Thymus (tissue), 11 donors: Measurements from ENCODE around the gene SSPN. TPM values are rescaled to one million over a fixed set of nuclear protein-coding genes. Genes with fewer than 3 reads are reported as not detected.

Experiments used
- DNase-seq, 9 donors: peaks; one replicate each; pipeline ENCODE4 v3.0.0-alpha.2; 2013; ENCODE audit warnings: low spot score in 9 of 9, low read depth in 6 of 9, missing footprints in 1 of 9
- H3K27ac ChIP-seq, 2 donors: one replicate each; pipeline ENCODE4 v1.5.1; 2013; ENCODE audit warnings: control low read depth in 1 of 2, low read depth in 1 of 2, low read length in 1 of 2, mild to moderate bottlenecking in 1 of 2, moderate library complexity in 1 of 2
- H3K27me3 ChIP-seq, 2 donors: one replicate each; pipeline ENCODE4 v1.5.1; 2013; ENCODE audit warnings: low read length in 1 of 2; ENCODE audit not compliant: control insufficient read depth in 2 of 2, insufficient read depth in 1 of 2
- H3K36me3 ChIP-seq, 2 donors: one replicate each; pipeline ENCODE4 v1.5.1; 2013; ENCODE audit warnings: low read length in 1 of 2, mild to moderate bottlenecking in 1 of 2, moderate library complexity in 1 of 2; ENCODE audit not compliant: control insufficient read depth in 2 of 2, insufficient read depth in 2 of 2
- H3K4me1 ChIP-seq, 2 donors: one replicate each; pipeline ENCODE4 v1.5.1; 2013; ENCODE audit warnings: low read length in 2 of 2; ENCODE audit not compliant: control insufficient read depth in 2 of 2, insufficient read depth in 2 of 2
- H3K4me3 ChIP-seq, 2 donors: one replicate each; pipeline ENCODE4 v1.5.1; 2013; ENCODE audit warnings: low read length in 2 of 2, control low read depth in 1 of 2, mild to moderate bottlenecking in 1 of 2
- H3K9me3 ChIP-seq, 2 donors: one replicate each; pipeline ENCODE4 v1.5.1; 2013; ENCODE audit warnings: low read length in 1 of 2, mild to moderate bottlenecking in 1 of 2; ENCODE audit not compliant: control insufficient read depth in 2 of 2, insufficient read depth in 1 of 2
- WGBS: extraction: QIAGEN DNeasy Blood & Tissue Kit; methylation state at CpG from one replicate; pipeline ENCODE4 v1.1.7; 2013; 5-methylcytosine and 5-hydroxymethylcytosine counted together
- polyA plus RNA-seq: library from polyadenylated mRNA; stranded (reverse); fragments of 200-250 nt; gene quantifications from one replicate; pipeline ENCODE4 v1.2.3, GENCODE V29; 2013
- total RNA-seq: library from RNA; stranded (reverse); fragments of 120-200 nt; gene quantifications from one replicate; pipeline ENCODE4 v1.2.4, GENCODE V29; 2013
- donor health status: healthy.

SSPN gene
- total and polyA plus RNA-seq, 2 donors, result 4.0 to 6.0 TPM

GRCh38 chr12:26242683-26243082 is 47.3 kb downstream of the SSPN start:
- Histone ChIP-seq H3K4me3 (no peak overlapping the region), H3K9me3 (no peaks in the 10 kb centered on the region), H3K36me3 (no peaks in the 10 kb centered on the region), H3K27me3 (no peaks in the 10 kb centered on the region), H3K27ac (no peak overlapping the region), H3K4me1 (no peaks in the 10 kb centered on the region)
- no peak for DNase-seq

- Histone ChIP-seq H3K36me3 (no peaks in the 10 kb centered on the region), H3K4me1 (no peaks in the 10 kb centered on the region), H3K27ac (no peak overlapping the region), H3K4me3 (no peak overlapping the region), H3K9me3 (no peaks in the 10 kb centered on the region), H3K27me3 (no peaks in the 10 kb centered on the region)
- DNase-seq, result no peak
- WGBS, result 97% methylated on average over 9 of the region's 9 CpGs
These were observed 49.1 kb downstream of the SSPN start for GRCh38 chr12:26244503-26244902.

- no peaks in the 10 kb centered on the region for H3K4me1 ChIP-seq
- H3K27me3 ChIP-seq, result no peaks in the 10 kb centered on the region
- WGBS, result 77% methylated on average over 6 of the region's 6 CpGs
- no peak for DNase-seq
- no peaks in the 10 kb centered on the region for H3K9me3 ChIP-seq
- H3K36me3 ChIP-seq, result no peaks in the 10 kb centered on the region
- H3K27ac ChIP-seq, result no peak overlapping the region
- H3K4me3 ChIP-seq, result no peak overlapping the region
These were observed 50.0 kb downstream of the SSPN start for GRCh38 chr12:26245175-26245942.

DNA sequence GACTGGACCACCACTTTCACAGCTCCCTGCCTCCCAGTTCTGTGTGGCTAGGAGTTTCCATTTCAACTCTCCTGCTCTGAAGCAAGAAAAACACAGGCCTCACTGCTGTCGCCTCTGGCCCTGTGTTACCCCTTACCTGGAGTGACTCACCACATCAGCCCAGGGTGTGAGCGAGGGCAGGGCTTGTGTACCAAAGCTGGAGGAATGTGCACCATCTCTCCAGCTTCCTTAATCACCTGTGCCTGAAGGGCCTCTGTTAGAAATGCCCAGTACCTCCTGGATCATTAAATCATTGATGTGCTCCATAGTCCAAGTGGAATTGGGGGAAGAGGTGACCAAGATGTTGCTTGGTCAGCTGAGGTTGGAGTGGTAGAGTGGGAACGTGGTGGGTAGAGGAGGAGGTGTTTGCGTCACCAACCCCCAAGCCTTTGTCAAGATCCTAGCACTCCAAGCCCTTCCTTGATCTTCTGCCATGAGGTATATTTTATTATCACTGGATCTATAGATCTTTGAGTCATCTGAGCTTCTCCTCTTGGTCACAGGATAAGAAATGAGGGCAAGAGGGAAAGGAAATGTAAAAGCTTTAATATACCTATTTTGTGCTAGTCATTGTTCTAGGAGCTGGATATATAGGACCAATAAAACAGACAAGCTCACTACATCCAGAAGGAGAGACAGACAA is 51.3 kb downstream of the SSPN start:
- Histone ChIP-seq H3K9me3 (no peaks in the 10 kb centered on the region), H3K36me3 (no peaks in the 10 kb centered on the region), H3K4me1 (no peaks in the 10 kb centered on the region), H3K27ac (no peak overlapping the region), H3K4me3 (no peak overlapping the region), H3K27me3 (no peaks in the 10 kb centered on the region)
- no peak for DNase-seq
- WGBS, result 97% methylated on average over 4 of the region's 4 CpGs

DNA sequence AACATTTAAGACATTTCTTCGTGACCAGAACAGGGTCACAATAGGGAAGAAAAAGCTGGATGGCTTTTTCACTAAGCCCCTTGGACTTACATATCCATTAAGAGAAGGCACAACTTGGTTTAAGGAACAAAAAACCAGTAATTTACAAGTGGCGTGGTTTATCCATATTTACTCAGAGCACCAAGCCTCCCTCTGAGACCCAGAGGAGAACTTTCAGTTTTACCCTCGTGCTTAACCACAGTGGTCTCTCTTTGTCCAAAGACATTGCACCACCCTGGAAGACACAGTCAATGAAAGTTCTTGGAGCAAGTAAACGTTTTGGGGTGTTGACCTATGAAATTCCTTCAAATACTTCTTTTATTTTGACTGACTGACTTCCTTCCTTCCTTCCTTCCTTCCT is 52.5 kb downstream of the SSPN start:
- Histone ChIP-seq H3K4me1 (no peaks in the 10 kb centered on the region), H3K27me3 (no peaks in the 10 kb centered on the region), H3K4me3 (no peak overlapping the region), H3K27ac (no peak overlapping the region), H3K36me3 (no peaks in the 10 kb centered on the region), H3K9me3 (no peaks in the 10 kb centered on the region)
- no peak for DNase-seq
- 58% methylated on average over 4 of the region's 4 CpGs for WGBS

- H3K4me1 ChIP-seq, result no peaks in the 10 kb centered on the region
These were observed 55.4 kb downstream of the SSPN start for GRCh38 chr12:26250801-26251200.

GRCh38 chr12:26251600-26251999 is 56.2 kb downstream of the SSPN start:
- H3K9me3 ChIP-seq, result peaks cover 0 to 12% of the 10 kb centered on the region in 2 donors
- H3K27me3 ChIP-seq, result no peaks in the 10 kb centered on the region
- H3K4me3 ChIP-seq, result no peak overlapping the region
- H3K36me3 ChIP-seq, result no peaks in the 10 kb centered on the region
- WGBS, result 92% methylated on average over 6 of the region's 6 CpGs
- H3K27ac ChIP-seq, result no peak overlapping the region
- no peaks in the 10 kb centered on the region for H3K4me1 ChIP-seq
- no peak for DNase-seq

More at GRCh38 chr12:26250801-26251200, 55.4 kb downstream of the SSPN start:
- H3K4me3 ChIP-seq, result no peak overlapping the region
- WGBS, result 94% methylated on average over 3 of the region's 3 CpGs
- no peaks in the 10 kb centered on the region for H3K27me3 ChIP-seq
- no peak for DNase-seq
- peaks cover 0 to 4% of the 10 kb centered on the region in 2 donors for H3K9me3 ChIP-seq
- no peak overlapping the region for H3K27ac ChIP-seq
- no peaks in the 10 kb centered on the region for H3K36me3 ChIP-seq

DNA sequence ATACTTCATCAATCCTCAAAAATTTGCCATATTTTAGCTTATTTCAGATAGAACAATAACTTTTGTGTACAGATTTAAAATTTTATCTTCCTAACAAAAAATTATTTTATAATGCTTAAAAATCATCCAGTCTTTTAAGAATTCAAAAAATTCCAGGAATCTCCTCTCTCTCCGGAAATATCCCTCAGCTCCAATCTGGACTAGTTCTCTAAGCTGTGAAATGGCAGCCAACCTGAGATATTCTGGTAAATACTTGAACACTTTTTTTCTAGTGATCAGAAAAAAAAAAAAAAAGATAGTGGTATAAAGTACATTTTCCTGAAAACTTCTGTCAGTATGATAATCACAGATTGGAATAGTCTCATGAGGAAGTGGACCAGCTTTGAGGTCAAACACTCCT is 57.6 kb downstream of the SSPN start:
- Histone ChIP-seq H3K27me3 (no peaks in the 10 kb centered on the region), H3K36me3 (no peaks in the 10 kb centered on the region), H3K27ac (no peak overlapping the region), H3K9me3 (peaks cover 0 to 14% of the 10 kb centered on the region in 2 donors), H3K4me1 (no peaks in the 10 kb centered on the region), H3K4me3 (no peak overlapping the region)
- no peak for DNase-seq
- WGBS, result 96% methylated on average over 1 of the region's 1 CpG

DNA sequence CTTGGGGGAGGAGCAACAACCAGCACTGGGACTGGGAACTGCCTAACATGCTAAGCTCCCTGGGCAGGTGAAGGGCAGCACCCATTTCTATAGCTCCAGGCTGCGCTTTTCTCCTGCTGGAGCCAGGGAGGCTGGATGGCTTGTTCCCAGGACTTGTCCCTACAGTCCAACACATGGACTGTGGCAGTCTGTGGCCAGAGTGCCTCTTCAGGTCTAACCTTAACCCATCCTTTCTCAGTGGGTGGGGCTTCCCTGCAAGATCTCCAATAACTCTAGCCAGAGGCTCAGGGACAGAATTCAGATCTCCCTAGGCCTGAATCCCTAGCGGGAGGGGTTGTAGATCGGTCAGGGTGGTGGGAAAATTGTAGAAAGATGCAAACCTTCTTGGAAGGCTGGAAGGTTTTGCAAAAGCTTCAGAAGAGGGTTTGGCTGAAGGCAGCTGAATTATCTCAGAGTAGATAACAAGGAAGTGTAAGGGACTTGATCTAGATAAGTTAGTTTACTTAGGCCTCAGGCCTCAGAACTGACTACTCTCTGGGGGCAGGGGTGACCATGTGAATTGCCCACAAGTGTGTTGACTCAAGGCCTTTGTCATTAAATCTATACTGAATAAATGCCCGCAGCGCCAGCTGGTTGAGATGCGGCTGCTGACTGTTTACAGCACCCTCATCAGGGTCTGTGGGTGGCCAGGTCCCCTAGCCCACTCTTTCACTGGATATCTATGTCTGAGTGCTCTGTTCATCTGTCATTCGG is 60.7 kb downstream of the SSPN start:
- 83% methylated on average over 7 of the region's 7 CpGs for WGBS
- no peaks in the 10 kb centered on the region for H3K4me1 ChIP-seq
- peaks cover 0 to 14% of the 10 kb centered on the region in 2 donors for H3K9me3 ChIP-seq
- DNase-seq, result no peak
- H3K36me3 ChIP-seq, result no peaks in the 10 kb centered on the region
- H3K4me3 ChIP-seq, result no peak overlapping the region
- no peak overlapping the region for H3K27ac ChIP-seq
- no peaks in the 10 kb centered on the region for H3K27me3 ChIP-seq
